Measurements from ENCODE around the gene SLC22A12.

DNA sequence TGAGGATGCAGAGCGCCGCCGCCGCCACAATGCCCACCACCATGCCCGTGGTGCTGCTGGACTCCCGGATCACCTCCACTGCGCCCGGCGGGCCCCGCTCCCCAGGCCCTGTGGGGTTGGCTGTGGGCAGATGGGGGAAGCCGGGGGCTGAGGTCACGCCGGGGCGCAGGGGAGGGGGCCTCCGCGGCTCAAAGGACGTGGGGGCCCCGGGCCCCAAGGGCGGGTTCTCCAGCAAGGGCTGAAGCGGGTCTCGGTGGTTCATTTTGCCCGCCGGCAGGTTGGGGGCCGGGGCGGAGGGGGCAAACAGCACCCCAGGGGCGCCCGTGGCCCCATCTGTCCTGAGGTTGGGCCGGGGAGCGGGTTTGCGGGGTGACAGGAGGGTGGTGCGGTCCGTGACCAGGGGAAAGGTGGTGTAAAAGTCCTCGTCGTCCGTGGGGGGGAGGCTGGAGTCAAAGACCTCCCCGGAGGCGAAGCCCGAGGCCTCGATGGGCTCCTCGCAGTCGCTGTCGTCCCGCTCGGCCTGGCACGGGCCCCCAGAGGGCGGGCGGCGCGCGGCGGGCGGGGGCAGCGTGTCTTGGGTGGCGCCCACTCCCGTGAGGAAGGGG lies 16.5 kb downstream of the SLC22A12 start:
- TF ChIP-seq, protein P1, sequence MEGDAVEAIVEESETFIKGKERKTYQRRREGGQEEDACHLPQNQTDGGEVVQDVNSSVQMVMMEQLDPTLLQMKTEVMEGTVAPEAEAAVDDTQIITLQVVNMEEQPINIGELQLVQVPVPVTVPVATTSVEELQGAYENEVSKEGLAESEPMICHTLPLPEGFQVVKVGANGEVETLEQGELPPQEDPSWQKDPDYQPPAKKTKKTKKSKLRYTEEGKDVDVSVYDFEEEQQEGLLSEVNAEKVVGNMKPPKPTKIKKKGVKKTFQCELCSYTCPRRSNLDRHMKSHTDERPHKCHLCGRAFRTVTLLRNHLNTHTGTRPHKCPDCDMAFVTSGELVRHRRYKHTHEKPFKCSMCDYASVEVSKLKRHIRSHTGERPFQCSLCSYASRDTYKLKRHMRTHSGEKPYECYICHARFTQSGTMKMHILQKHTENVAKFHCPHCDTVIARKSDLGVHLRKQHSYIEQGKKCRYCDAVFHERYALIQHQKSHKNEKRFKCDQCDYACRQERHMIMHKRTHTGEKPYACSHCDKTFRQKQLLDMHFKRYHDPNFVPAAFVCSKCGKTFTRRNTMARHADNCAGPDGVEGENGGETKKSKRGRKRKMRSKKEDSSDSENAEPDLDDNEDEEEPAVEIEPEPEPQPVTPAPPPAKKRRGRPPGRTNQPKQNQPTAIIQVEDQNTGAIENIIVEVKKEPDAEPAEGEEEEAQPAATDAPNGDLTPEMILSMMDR (conservative IDR thresholded peaks at IDR 0.05; ENCODE audit: low read depth, low read length): no peak
- TF ChIP-seq EZH2 (IDR thresholded peaks at IDR 0.05; ENCODE audit: low read length, unreplicated experiment): no peak
